SK-N-SH treated with all-trans-retinoic acid at 6 μM for 48 hours (cell line): ENCODE data around the gene OPN1SW.

Experiments used
- ATAC-seq: fragments of 200-7000 bp; cut with Tn5 transposase; 3 replicates; pipeline ENCODE4 v1.9.1; 2020; ENCODE audit warnings: mild to moderate bottlenecking, moderate library complexity
- ARNTL ChIP-seq: fragments of 450-650 bp; formaldehyde crosslinking; IDR thresholded peaks from 2 replicates; pipeline ENCODE4 v1.5.0; 2020; ENCODE audit warnings: low read depth, mild to moderate bottlenecking, moderate library complexity, borderline replicate concordance
- CREB5 ChIP-seq: fragments of 250-450 bp; sonication (Bioruptor Pico); IDR thresholded peaks from 2 replicates; pipeline ENCODE4 v1.5.1; 2020; ENCODE audit warnings: low read depth, mild to moderate bottlenecking, moderate library complexity
- CSRNP3 ChIP-seq: fragments of 250-450 bp; sonication (Bioruptor Pico); IDR thresholded peaks from 2 replicates; pipeline ENCODE4 v1.5.1; 2021; ENCODE audit warnings: mild to moderate bottlenecking, moderate library complexity
- ESRRG ChIP-seq: fragments of 250-450 bp; sonication (Bioruptor Pico); IDR thresholded peaks from 2 replicates; pipeline ENCODE4 v1.6.1; 2021; ENCODE audit warnings: mild to moderate bottlenecking
- GLIS3 ChIP-seq: fragments of 250-450 bp; sonication (Bioruptor Pico); IDR thresholded peaks from 2 replicates; pipeline ENCODE4 v1.5.0; 2020; ENCODE audit warnings: mild to moderate bottlenecking, moderate library complexity
- ISL1 ChIP-seq: fragments of 250-450 bp; sonication (Bioruptor Pico); IDR thresholded peaks from 2 replicates; pipeline ENCODE4 v2.1.2; 2022; ENCODE audit warnings: mild to moderate bottlenecking, moderate library complexity
- OSR1 ChIP-seq: fragments of 250-450 bp; sonication (Bioruptor Pico); IDR thresholded peaks from 2 replicates; pipeline ENCODE4 v1.8.0; 2022; ENCODE audit warnings: moderate library complexity, mild to moderate bottlenecking, inconsistent platforms
- PATZ1 ChIP-seq: fragments of 250-450 bp; sonication (Bioruptor Pico); IDR thresholded peaks from 2 replicates; pipeline ENCODE4 v1.8.0; 2020; ENCODE audit warnings: mild to moderate bottlenecking, moderate library complexity, borderline replicate concordance
- PPARA ChIP-seq: fragments of 250-450 bp; sonication (Bioruptor Pico); IDR thresholded peaks from 2 replicates; pipeline ENCODE4 v1.5.0; 2020; ENCODE audit warnings: mild to moderate bottlenecking, borderline replicate concordance
- RARB ChIP-seq: fragments of 250-450 bp; sonication (Bioruptor Pico); IDR thresholded peaks from 2 replicates; pipeline ENCODE4 v1.8.0; 2021; ENCODE audit warnings: mild to moderate bottlenecking, moderate library complexity
- SNAI2 ChIP-seq: fragments of 250-450 bp; sonication (Bioruptor Pico); IDR thresholded peaks from 2 replicates; pipeline ENCODE4 v1.5.0; 2020; ENCODE audit warnings: mild to moderate bottlenecking, moderate library complexity
- TCF4 ChIP-seq: fragments of 250-450 bp; sonication (Bioruptor Pico); IDR thresholded peaks from 2 replicates; pipeline ENCODE4 v1.8.0; 2021; ENCODE audit warnings: mild to moderate bottlenecking, moderate library complexity, borderline replicate concordance
- ZC3H10 ChIP-seq: fragments of 250-450 bp; sonication (Bioruptor Pico); IDR thresholded peaks from 2 replicates; pipeline ENCODE4 v1.5.1; 2021; ENCODE audit warnings: mild to moderate bottlenecking, moderate library complexity
- ZFP3 ChIP-seq: fragments of 250-450 bp; sonication (Bioruptor Pico); IDR thresholded peaks from 2 replicates; pipeline ENCODE4 v1.5.0; 2020; ENCODE audit warnings: mild to moderate bottlenecking, moderate library complexity
- ZNF565 ChIP-seq: fragments of 450-650 bp; formaldehyde crosslinking; conservative IDR thresholded peaks from 2 replicates; pipeline ENCODE4 v1.5.0; 2020; ENCODE audit warnings: low read depth, mild to moderate bottlenecking, moderate library complexity
- ZNF70 ChIP-seq: fragments of 450-650 bp; formaldehyde crosslinking; IDR thresholded peaks from 2 replicates; pipeline ENCODE4 v1.5.0; 2020; ENCODE audit warnings: mild to moderate bottlenecking, moderate library complexity
- TF ChIP-seq, protein P1 (sequence below): fragments of 250-450 bp; sonication (Bioruptor Pico); IDR thresholded peaks from 2 replicates; pipeline ENCODE4 v1.5.0; 2020; ENCODE audit warnings: mild to moderate bottlenecking, moderate library complexity

The OPN1SW gene

GRCh38 chr7:128732521-128733277 lies 42.9 kb downstream of the OPN1SW start:
- no peak for TF ChIP-seq SNAI2
- peak; percentile 92 for TF ChIP-seq ZNF70 (CRISPR knock-in tag)
- TF ChIP-seq CREB5 (CRISPR knock-in tag): no peak
- no peak for TF ChIP-seq GLIS3 (CRISPR knock-in tag)
- TF ChIP-seq, all 23 proteins: peak for 1
- 0 out of 3 replicates have a peak, but pooled peaks have one; percentile 34 for ATAC-seq

GRCh38 chr7:128731184-128731583 lies 44.4 kb downstream of the OPN1SW start:
- no peak for TF ChIP-seq SNAI2
- TF ChIP-seq OSR1 (CRISPR knock-in tag): no peak
- no peak for TF ChIP-seq ARNTL (CRISPR knock-in tag)
- no peak for TF ChIP-seq ZNF70 (CRISPR knock-in tag)
- TF ChIP-seq PPARA (CRISPR knock-in tag): no peak
- TF ChIP-seq ESRRG (CRISPR knock-in tag): no peak
- TF ChIP-seq, protein P1, sequence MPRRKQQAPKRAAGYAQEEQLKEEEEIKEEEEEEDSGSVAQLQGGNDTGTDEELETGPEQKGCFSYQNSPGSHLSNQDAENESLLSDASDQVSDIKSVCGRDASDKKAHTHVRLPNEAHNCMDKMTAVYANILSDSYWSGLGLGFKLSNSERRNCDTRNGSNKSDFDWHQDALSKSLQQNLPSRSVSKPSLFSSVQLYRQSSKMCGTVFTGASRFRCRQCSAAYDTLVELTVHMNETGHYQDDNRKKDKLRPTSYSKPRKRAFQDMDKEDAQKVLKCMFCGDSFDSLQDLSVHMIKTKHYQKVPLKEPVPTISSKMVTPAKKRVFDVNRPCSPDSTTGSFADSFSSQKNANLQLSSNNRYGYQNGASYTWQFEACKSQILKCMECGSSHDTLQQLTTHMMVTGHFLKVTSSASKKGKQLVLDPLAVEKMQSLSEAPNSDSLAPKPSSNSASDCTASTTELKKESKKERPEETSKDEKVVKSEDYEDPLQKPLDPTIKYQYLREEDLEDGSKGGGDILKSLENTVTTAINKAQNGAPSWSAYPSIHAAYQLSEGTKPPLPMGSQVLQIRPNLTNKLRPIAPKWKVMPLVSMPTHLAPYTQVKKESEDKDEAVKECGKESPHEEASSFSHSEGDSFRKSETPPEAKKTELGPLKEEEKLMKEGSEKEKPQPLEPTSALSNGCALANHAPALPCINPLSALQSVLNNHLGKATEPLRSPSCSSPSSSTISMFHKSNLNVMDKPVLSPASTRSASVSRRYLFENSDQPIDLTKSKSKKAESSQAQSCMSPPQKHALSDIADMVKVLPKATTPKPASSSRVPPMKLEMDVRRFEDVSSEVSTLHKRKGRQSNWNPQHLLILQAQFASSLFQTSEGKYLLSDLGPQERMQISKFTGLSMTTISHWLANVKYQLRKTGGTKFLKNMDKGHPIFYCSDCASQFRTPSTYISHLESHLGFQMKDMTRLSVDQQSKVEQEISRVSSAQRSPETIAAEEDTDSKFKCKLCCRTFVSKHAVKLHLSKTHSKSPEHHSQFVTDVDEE (CRISPR knock-in tag): no peak
- TF ChIP-seq GLIS3 (CRISPR knock-in tag): no peak
- TF ChIP-seq TCF4 (CRISPR knock-in tag): no peak
- no peak for TF ChIP-seq CSRNP3
- no peak for TF ChIP-seq ZNF565
- no peak for TF ChIP-seq ZC3H10 (CRISPR knock-in tag)
- TF ChIP-seq, all 23 proteins: peak for 0
- ATAC-seq: no peak

DNA sequence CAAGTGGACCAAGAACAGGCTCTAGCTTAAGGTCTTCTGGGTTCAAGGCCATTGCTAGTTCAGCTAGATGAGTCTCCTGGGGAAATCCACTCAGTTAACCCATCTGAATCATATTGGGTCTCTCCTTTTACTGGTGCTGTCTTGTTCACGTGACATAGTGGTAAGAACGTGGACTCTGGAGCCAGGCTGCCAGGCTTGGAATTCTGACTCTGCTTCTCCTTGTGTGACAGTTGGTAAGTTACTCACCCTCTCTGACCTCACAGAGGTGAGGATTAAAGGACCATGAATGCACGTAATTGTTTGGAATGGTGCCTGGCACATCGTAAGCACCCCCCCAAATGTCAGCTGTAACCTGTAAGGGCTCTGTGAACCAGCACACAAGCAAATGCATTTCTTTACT lies 46.1 kb downstream of the OPN1SW start:
- no peak for TF ChIP-seq ARNTL (CRISPR knock-in tag)
- TF ChIP-seq OSR1 (CRISPR knock-in tag): no peak
- TF ChIP-seq TCF4 (CRISPR knock-in tag): no peak
- no peak for TF ChIP-seq ZNF70 (CRISPR knock-in tag)
- TF ChIP-seq ESRRG (CRISPR knock-in tag): no peak
- TF ChIP-seq RARB (CRISPR knock-in tag): no peak
- no peak for TF ChIP-seq ISL1 (CRISPR knock-in tag)
- no peak for TF ChIP-seq PPARA (CRISPR knock-in tag)
- no peak for TF ChIP-seq ZFP3 (CRISPR knock-in tag)
- no peak for ATAC-seq

GRCh38 chr7:128728598-128728997 lies 47.0 kb downstream of the OPN1SW start:
- ATAC-seq: no peak
- no peak for TF ChIP-seq ZFP3 (CRISPR knock-in tag)
- no peak for TF ChIP-seq PATZ1
- no peak for TF ChIP-seq ESRRG (CRISPR knock-in tag)
- TF ChIP-seq ZC3H10 (CRISPR knock-in tag): no peak
- no peak for TF ChIP-seq SNAI2
- no peak for TF ChIP-seq TCF4 (CRISPR knock-in tag)

- TF ChIP-seq GLIS3 (CRISPR knock-in tag) (no peak), PATZ1 (no peak)
- TF ChIP-seq, protein P1 (CRISPR knock-in tag): no peak
- ATAC-seq: no peak
Measured at GRCh38 chr7:128727239-128727638, 48.4 kb downstream of the OPN1SW start.
